Loucy (cell line): ENCODE data around the gene LONP2.

Experiments
- CTCF ChIP-seq: fragments of 200-600 bp; sonication (generic); conservative IDR thresholded peaks from 2 replicates; pipeline ENCODE4 v1.5.1; 2014; ENCODE audit warnings: mild to moderate bottlenecking, antibody characterized with exemption, low read length
- EZH2phosphoT487 ChIP-seq: fragments of 200-600 bp; IDR thresholded peaks from 2 replicates; pipeline ENCODE4 v1.6.1; 2018; ENCODE audit warnings: antibody characterized with exemption, mild to moderate bottlenecking, moderate library complexity, borderline replicate concordance

- TF ChIP-seq CTCF (peak; percentile 81), EZH2phosphoT487 (no peak)
Observed at GRCh38 chr16:48231727-48232492, 12.2 kb upstream of the LONP2 start.
